Measurements from ENCODE around the gene BAHCC1.

The BAHCC1 gene

GRCh38 chr17:81367171-81367570 lies 28.1 kb upstream of the BAHCC1 start:
- DNase-seq (ENCODE audit: low spot score): no peak

DNA sequence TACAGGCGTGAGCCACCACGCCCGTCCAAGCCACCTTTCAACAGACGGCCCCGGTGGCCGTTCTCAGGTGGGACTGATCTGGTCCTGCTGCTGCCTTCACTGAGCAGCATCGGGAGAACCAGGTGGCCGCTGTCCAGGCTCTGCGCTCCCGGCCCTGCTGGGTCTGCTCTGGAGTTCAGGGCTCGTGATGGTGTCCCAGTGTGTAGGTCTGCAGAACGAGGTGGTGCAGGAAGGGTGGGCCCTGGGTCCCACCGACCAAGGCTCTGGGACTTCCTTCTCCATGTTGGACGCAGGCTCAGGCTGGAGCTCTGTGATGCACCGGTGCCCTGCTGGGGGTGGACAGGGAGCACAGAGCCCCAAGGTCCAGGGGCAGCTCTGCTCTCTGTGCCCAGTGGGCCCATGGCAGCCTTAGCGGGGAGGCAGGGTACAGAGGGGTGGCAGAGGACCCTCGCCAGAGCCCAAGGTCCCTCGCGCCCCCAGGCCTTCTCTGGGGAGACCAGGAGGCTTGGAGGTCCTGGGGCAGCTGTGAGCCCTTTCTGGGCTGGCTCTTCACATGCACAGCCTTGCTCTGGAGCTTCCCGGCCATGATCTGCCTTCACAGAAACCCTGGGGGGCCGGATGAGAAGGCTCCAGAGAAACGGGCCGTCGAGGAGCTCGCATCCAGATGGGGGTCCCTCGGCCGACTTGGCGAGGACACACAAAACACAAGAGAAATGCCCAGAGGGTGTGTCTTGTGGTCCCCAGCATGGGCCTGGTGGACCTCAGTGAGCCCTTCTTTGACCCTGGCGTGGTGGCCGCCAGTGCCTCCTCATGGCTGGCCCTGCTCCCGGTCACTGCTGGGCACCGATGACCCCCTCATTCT lies 26.9 kb upstream of the BAHCC1 start:
- no peak for DNase-seq (ENCODE audit: low spot score)

- DNase-seq (ENCODE audit: low spot score): no peak
Measured at GRCh38 chr17:81370294-81370693, 25.0 kb upstream of the BAHCC1 start.

DNA sequence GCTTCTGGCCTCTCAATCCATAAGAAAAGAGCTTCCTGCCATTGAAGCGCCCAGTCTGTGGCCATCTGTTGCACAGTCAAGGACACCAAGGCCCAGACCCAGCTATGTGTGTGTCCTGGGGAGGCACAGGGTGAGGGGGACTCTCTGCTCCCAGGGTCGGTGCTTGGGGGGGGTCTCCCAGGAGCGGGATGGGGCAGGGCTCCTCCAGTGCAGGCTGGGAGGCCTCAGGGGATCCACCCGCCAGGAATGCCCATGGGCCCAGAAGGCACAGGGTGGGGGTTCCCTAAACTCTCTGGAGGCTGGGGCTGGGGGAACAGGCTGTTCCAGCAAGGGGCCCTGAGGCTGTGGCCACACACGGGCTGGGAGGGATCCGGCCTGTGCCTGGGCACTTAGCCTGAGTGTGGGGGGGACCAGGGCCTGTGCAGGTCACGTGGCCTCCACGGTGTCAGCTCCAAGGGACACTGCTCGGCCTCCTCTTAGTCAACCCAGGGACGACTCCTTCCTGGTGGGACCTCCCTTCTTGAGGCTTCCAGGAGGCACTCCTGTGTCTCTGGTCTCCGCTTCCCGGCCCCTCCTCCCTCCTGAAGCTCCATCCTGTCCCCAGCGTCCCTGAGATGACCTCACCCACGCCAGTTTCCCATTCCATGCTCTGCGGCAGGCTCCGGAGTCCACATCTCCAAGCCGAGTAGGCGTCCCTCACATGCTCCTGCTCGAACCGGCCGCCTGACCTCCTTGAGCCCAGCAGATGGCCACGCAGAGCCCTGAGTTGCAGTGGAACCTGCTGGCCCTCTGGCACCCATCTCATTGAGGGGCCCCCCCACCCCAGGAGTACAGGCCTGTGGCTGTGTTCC lies 23.1 kb upstream of the BAHCC1 start:
- DNase-seq (ENCODE audit: low spot score): peak; percentile 69

DNA sequence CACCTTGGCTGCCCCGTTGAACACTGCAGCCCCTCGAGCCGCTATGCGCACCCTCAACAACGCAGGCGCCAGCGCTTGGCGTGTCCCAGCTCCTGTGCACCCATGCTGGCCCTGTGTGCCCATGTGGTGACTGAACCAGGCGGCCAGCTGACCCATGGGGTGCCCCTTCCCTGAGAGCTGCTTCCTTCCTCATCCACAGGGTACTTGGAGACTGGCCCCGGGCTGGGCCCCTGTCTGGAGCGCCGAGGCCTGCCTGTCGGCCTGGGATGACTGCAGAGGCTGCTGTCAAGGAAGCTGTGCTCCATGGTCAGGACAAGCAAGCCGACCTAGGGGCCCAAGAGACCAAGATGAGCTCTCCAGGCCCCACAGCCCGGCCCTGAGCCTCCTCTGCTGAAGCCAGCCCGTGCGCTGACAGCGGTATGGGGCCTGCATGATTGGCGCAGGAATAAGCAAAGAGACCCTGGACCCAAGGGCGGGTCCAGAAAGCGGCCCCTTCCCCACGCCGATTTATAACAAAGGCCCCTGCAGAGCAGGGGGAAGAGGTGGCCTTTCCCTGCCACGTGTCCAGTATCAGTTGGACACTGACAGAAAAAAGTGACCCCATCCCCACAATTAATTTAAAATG lies 21.6 kb upstream of the BAHCC1 start:
- DNase-seq (ENCODE audit: low spot score): no peak

GRCh38 chr17:81374890-81375289 lies 20.4 kb upstream of the BAHCC1 start:
- no peak for DNase-seq (ENCODE audit: low spot score)

DNA sequence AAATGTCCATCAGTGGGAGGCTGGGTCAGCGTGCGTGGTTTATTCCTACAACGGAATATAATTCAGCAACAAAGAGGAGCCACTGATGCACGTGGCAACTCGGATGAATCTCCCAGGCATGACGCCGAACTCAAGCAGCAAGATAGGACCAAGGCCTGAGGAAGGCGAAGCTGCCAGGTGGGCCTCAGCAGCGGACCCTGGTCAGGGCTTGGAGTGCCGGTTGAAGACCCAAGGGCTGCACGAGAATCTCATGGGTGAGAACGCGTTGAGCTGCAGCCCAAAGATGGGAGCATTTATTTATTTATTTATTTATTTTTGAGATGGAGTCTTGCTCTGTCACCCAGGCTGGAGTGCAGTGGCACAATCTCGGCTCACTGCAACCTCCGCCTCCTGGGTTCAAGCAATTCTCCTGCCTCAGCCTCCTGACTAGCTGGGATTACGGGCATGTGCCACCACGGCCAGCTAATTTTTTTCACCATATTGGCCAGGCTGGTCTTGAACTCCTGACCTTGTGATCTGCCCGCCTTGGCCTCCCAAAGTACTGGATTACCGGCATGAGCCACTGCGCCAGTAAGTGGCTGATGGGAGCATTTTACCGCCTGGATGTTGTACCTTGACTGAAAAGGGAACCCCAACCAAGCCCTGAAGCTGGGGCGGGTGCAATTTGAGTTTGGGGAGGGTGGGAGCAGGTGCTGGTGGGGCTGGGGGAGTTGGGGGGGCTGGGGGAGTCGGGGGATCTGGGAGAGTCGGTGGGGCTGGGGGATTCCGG lies 18.1 kb upstream of the BAHCC1 start:
- no peak for DNase-seq (ENCODE audit: low spot score)

- no peak for DNase-seq (ENCODE audit: low spot score)
Measured at GRCh38 chr17:81378941-81379511, 16.2 kb upstream of the BAHCC1 start.

DNA sequence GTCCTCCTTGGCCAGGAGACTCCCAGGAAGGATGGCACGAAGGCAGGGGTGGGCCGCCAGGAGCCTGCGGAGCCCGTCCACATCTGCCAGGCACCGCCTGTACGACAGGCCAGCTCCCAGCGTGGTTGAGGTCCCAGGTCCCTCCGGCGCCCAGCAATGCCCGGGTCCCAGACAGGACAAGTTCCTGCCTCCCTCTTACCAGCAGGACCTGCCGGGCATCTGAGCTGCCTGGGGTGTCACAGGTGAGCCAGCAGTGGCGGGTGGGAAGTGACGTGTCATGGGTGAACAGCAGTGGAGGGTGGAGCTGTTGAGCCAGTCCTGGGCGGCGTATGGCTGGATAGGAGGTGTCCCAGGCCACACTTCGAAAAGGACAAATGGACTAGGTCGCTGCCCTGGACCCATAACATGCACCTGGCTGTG lies 15.7 kb upstream of the BAHCC1 start:
- no peak for DNase-seq (ENCODE audit: low spot score)

DNA sequence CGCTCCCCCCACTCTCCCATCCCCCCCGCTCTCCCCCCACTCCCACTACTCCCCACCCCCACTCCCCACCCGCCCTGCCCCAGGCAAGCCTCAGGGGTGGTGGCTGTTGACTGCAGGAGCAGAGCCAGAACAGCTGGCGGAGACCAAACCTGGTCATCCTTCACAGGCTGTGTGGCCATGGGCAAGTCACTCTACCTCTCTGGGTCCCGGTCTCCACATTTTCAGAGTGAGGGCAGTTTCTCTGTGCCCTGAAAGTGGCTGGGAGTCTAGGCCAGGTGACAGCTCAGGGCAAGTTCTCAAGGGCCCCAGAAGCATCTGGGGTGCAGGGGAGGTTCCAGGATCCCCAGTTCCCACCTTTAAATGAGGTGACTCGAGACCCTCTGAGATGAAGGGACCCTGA lies 15.1 kb upstream of the BAHCC1 start:
- no peak for DNase-seq (ENCODE audit: low spot score)

GRCh38 chr17:81380666-81381518 lies 14.4 kb upstream of the BAHCC1 start:
- no peak for DNase-seq (ENCODE audit: low spot score)

- DNase-seq (ENCODE audit: low spot score): no peak
Measured at GRCh38 chr17:81381632-81382577, 13.4 kb upstream of the BAHCC1 start.

GRCh38 chr17:81382851-81383250 lies 12.4 kb upstream of the BAHCC1 start:
- DNase-seq (ENCODE audit: low spot score): no peak

DNA sequence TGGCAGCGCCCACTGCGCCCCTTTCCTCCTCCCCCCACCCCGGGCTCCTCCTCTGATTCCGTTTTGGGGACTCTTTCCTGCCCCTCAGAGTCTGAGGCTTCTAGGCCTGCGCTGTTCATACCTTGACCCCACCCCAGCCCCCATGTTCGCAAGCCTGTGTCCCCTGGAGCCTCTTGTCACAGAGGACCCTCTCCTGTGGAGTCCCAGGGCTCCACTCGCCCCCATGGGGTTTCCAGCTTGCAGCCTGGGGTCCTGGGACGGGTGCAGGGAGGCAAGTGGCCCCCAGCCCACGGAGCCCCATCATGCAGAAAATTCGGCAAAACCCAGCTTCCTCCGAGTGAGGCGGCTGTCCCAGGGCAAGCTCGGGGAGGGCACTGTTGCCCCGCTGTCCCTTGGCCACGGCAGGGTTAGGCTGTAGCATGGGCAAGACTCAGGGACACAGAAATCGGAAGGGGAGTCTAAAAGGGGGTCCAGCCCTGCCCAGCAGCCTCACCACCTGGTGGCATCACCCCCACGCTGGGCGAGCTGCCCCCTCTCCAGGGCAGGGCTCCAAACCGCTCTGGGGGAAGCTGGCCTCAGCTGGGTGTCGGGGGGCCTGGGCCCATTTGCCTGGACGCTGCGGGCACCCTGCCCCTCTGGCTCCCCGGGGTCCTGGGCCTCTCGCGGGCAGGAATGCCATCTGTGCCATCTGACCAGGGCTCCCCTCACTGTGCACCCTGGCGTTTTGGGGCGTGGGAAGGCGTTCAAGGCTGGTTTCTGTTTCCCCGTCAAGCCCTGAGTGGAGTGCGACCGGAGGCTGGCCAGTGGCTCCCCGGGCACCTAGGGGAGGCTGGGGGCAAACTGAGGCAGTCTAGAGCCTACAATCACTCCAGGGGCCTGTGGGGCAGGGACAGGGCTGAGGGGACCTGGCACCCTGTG lies 11.5 kb upstream of the BAHCC1 start:
- no peak for DNase-seq (ENCODE audit: low spot score)

- no peak for DNase-seq (ENCODE audit: low spot score)
Measured at GRCh38 chr17:81384929-81385319, 10.3 kb upstream of the BAHCC1 start.

DNA sequence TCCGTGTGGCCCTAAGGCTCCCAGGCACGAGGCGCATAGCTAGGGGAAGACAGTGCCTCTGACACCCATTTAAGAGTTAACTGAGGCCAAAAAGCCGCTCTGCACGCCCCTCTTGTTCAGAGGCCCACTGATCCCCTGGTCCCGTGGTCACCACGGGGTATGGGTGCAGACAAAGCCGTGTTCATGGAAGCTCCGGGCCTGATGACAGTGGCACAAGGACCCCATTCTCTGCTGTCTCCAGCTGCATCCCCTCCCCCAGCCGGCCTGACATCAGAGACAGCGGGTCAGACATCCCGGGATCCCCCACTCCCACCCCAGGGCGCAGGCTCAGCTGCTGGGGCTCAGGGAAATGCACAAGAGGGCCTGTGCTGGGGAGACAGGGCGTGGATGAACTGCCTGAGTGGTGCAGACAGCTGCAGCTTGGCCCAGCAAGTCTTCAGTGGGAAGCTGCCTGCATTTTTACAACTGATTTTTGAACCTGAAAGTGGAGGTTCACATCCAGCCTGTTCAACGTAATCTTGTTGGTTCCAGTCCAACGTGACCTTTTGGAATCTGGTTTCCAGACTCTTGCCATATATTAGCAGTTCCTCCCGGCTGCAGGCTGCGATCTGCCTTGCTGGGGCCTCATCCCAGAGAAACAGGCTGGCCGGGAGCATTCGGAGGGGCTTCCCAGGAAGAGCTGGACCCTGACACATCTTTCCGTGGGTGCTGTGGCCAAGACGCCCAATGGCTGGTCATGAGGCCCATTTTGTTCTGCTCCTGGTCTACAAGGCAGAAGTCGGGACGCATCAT lies 9.7 kb upstream of the BAHCC1 start:
- no peak for DNase-seq (ENCODE audit: low spot score)

DNA sequence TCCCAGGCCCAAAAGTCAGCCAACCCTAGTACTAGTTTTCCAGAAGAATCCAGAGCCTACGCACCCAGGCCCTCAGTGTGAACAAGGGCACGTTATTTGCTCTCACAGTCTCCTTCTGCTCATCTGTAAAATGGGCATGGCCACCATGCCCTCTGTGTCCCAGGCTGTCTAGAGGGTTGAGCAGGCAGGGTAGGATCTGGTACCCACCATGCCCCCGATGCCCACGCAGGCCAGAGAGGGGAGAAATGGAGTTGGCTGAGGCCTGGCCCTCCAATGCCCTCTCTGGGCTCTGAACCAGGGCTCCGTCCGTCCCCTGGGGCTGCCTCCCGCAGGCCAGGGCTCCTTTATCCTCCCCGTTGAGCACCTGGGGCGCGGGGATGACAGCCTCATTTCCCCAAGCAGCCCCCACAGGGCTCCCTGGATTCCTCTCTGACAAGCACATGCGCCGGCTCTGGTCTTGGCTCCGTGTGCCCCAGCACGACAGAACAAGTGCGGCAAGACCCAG lies 9.1 kb upstream of the BAHCC1 start:
- DNase-seq (ENCODE audit: low spot score): no peak
